Chondrocyte (in vitro differentiated cells): ENCODE results near the gene MMP25. TPM values are rescaled to one million over a fixed set of nuclear protein-coding genes. Genes with fewer than 3 reads are reported as not detected.

Source experiments
- DNase-seq: peaks from one replicate; pipeline ENCODE4 v3.0.0; 2021; ENCODE audit warnings: mixed read lengths, low spot score
- H3K27ac Mint-ChIP-seq: one replicate; pipeline ENCODE4 v1.8.0; 2021; ENCODE audit warnings: mild to moderate bottlenecking, moderate library complexity, mixed read lengths; ENCODE audit not compliant: unreplicated experiment
- H3K27me3 Mint-ChIP-seq: 2 replicates; pipeline ENCODE4 v1.8.0; 2021; ENCODE audit warnings: low read depth, mixed read lengths
- H3K36me3 Mint-ChIP-seq: 2 replicates; pipeline ENCODE4 v1.8.0; 2021; ENCODE audit warnings: low read depth, mixed read lengths
- H3K4me1 Mint-ChIP-seq: 2 replicates; pipeline ENCODE4 v1.8.0; 2021; ENCODE audit warnings: low read depth, mild to moderate bottlenecking, mixed read lengths
- H3K4me3 Mint-ChIP-seq: one replicate; pipeline ENCODE4 v1.8.0; 2021; ENCODE audit warnings: mild to moderate bottlenecking, moderate library complexity, mixed read lengths; ENCODE audit not compliant: unreplicated experiment
- H3K9me3 Mint-ChIP-seq: 2 replicates; pipeline ENCODE4 v1.8.0; 2021; ENCODE audit warnings: low read depth, mixed read lengths
- CTCF ChIP-seq: fragments of 200-600 bp; sonication (generic); IDR thresholded peaks from 2 replicates; pipeline ENCODE4 v1.5.0; 2021; ENCODE audit warnings: antibody characterized with exemption, mild to moderate bottlenecking, moderate library complexity
- total RNA-seq: library from RNA; stranded (reverse); gene quantifications from 3 replicates; pipeline ENCODE4 v1.2.1, GENCODE V29; 2021

Gene MMP25
- total RNA-seq, 1 donor from 2014 or later = not detected

GRCh38 chr16:3035972-3036725 lies 10.2 kb upstream of the MMP25 start:
- TF ChIP-seq CTCF = no peak
- H3K9me3 Mint-ChIP-seq = no peaks in the 10 kb centered on the region
- H3K36me3 Mint-ChIP-seq = no peaks in the 10 kb centered on the region
- DNase-seq = no peak
- H3K4me1 Mint-ChIP-seq = peaks cover 3% of the 10 kb centered on the region
- H3K27me3 Mint-ChIP-seq = peaks cover 53% of the 10 kb centered on the region
- no peak overlapping the region for H3K27ac Mint-ChIP-seq
- H3K4me3 Mint-ChIP-seq = no peak overlapping the region

- H3K4me1 Mint-ChIP-seq = peaks cover 3% of the 10 kb centered on the region
- H3K4me3 Mint-ChIP-seq = no peak within 1 kb of the TSS
- no peak for TF ChIP-seq CTCF
- no peak for DNase-seq
- no peaks in the 10 kb centered on the region for H3K36me3 Mint-ChIP-seq
- H3K27ac Mint-ChIP-seq = no peak within 1 kb of the TSS
- H3K27me3 Mint-ChIP-seq = peaks cover 55% of the 10 kb centered on the region
- no peaks in the 10 kb centered on the region for H3K9me3 Mint-ChIP-seq
Measured at GRCh38 chr16:3036726-3037315, 9.5 kb upstream of the MMP25 start, which contains the start of gene BICDL2. Gene BICDL2 (minus strand): TSS chr16:3036944. CDS start chr16:3035496, 1,448 bp downstream.

DNA sequence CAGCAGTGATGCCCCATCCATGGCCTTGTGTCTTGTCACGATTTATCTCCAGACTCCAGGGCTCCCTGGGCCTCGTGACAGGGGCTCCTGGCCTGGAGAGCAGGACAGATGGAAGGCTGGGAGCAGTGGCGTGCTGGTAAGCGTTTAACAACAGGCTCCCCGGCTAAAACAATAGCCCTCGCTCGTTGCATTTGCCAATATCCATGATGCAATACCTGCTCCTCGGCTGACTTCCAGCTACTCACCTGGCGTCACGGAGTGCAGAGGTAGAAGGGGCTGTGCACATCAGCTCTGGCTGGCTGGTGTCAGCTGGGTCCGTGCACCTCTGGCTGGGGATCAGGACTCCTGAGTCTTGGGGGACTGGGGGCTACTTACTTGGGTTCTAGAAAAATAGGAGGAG lies 8.1 kb upstream of the MMP25 start:
- Mint-ChIP-seq H3K27me3 (peaks cover 45% of the 10 kb centered on the region), H3K4me1 (peaks cover 3% of the 10 kb centered on the region)
- no peak for TF ChIP-seq CTCF

DNA sequence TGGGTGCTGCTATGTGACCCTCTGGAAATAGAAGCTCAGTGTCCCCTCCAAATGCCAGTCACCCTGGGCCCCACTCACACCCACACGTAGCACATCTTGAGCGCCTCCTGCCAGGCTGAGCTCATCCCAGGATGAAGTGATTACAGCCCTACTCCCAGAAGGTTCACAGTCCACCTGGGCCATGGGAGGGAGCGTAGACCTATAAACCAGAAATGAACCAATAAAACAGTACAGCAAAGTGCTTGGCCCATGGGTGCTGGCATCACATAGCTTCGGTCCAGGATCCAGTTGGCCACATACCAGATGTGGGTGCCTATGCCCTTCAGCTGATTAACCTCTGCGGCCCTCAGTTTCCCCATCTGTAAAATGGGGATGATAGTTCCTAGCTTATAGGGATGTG lies 7.5 kb upstream of the MMP25 start:
- no peak for DNase-seq
- H3K9me3 Mint-ChIP-seq = no peaks in the 10 kb centered on the region
- no peak overlapping the region for H3K4me3 Mint-ChIP-seq
- no peak for TF ChIP-seq CTCF
- no peaks in the 10 kb centered on the region for H3K36me3 Mint-ChIP-seq
- peaks cover 3% of the 10 kb centered on the region for H3K4me1 Mint-ChIP-seq
- peaks cover 40% of the 10 kb centered on the region for H3K27me3 Mint-ChIP-seq
- H3K27ac Mint-ChIP-seq = no peak overlapping the region

More for the DNA sequence above, 8.1 kb upstream of the MMP25 start:
- no peaks in the 10 kb centered on the region for H3K9me3 Mint-ChIP-seq
- no peaks in the 10 kb centered on the region for H3K36me3 Mint-ChIP-seq
- H3K27ac Mint-ChIP-seq = no peak overlapping the region
- no peak for DNase-seq
- no peak overlapping the region for H3K4me3 Mint-ChIP-seq

- H3K36me3 Mint-ChIP-seq = peaks cover 1% of the 10 kb centered on the region
- no peak for DNase-seq
- peaks cover 7% of the 10 kb centered on the region for H3K4me1 Mint-ChIP-seq
- H3K27me3 Mint-ChIP-seq = peaks cover 33% of the 10 kb centered on the region
- H3K9me3 Mint-ChIP-seq = no peaks in the 10 kb centered on the region
- H3K4me3 Mint-ChIP-seq = no peak overlapping the region
- no peak for TF ChIP-seq CTCF
- no peak overlapping the region for H3K27ac Mint-ChIP-seq
Measured at GRCh38 chr16:3042376-3042775, 4.0 kb upstream of the MMP25 start.
